GM12864 (cell line): ENCODE results near the gene FLT1.

Experiments
- DNase-seq: peaks from one replicate; pipeline ENCODE4 v3.0.0-alpha.2; 2011; ENCODE audit warnings: low read depth
- H3K4me3 ChIP-seq: 2 replicates; pipeline ENCODE4 v1.5.1; 2011; ENCODE audit warnings: mild to moderate bottlenecking, low read depth, low read length, control low read depth
- TF ChIP-seq, protein P1 (sequence below): IDR thresholded peaks from 2 replicates; pipeline ENCODE4 v1.5.1; 2011; ENCODE audit warnings: low read depth, mild to moderate bottlenecking, moderate library complexity, low read length, control low read depth, inconsistent platforms; ENCODE audit errors: missing control alignments

FLT1 gene

DNA sequence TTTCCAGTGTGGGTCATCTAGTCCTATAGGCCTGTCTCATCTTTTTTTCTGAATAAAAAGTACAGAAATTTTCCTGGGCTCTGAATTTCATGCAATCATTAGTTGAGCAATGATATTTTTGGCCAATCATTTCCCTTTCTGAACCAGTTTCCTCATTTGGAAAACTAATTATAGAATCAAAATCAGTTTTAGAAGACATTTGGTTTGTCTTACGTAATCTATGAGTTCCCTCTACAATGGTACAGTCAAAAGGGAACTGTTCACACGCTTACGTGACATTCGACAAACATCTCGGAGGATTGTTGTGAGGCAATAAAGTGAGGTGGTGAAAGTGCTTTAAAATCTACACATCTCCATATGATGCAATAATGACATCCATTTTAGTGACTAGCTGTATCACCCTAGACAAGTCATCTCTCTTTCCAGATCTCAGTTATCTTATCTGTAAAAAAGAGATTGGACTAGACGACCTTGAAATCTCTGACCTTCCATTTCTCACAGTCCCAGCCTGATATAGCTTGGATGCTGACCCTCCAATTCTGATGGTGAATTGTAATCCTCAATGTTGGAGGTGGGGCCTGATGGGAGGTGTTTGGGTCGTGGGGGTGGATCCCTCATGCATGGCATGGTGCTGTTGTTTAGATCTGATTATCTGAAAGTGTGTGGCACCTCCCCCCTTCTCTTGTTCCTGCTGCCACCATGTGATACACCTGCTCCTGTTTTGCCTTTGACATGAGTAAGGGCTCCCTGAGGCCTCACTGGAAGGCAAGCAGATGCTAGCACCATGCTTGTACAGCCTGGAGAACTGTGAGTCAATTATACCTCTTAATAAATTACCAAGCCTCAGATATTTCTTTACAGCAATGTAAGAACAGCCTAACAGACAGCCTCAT lies 26.7 kb downstream of the FLT1 start:
- DNase-seq = no peak
- H3K4me3 ChIP-seq = no peak overlapping the region
- TF ChIP-seq, protein P1, sequence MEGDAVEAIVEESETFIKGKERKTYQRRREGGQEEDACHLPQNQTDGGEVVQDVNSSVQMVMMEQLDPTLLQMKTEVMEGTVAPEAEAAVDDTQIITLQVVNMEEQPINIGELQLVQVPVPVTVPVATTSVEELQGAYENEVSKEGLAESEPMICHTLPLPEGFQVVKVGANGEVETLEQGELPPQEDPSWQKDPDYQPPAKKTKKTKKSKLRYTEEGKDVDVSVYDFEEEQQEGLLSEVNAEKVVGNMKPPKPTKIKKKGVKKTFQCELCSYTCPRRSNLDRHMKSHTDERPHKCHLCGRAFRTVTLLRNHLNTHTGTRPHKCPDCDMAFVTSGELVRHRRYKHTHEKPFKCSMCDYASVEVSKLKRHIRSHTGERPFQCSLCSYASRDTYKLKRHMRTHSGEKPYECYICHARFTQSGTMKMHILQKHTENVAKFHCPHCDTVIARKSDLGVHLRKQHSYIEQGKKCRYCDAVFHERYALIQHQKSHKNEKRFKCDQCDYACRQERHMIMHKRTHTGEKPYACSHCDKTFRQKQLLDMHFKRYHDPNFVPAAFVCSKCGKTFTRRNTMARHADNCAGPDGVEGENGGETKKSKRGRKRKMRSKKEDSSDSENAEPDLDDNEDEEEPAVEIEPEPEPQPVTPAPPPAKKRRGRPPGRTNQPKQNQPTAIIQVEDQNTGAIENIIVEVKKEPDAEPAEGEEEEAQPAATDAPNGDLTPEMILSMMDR = no peak

DNA sequence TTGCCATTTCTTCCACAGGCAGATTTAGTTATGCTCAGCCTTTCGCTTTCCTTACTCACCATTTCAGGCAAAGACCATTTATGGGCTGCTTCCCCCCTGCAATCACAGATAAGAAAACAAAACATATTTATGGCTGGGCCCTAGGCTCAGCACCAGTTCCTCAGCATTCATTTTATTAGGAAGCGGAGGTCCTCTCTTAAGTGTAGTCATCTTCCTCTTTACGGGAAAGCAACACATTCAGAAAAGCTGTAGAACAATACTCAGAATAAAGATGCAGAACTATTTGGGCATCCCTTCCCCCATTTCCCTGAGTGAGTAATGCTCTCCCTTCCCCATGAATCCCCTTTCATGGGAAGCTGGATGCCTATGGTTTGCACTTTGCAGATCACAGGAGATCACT lies 27.9 kb downstream of the FLT1 start:
- no peak for DNase-seq
- H3K4me3 ChIP-seq = no peak overlapping the region
- TF ChIP-seq, protein P1 = no peak

DNA sequence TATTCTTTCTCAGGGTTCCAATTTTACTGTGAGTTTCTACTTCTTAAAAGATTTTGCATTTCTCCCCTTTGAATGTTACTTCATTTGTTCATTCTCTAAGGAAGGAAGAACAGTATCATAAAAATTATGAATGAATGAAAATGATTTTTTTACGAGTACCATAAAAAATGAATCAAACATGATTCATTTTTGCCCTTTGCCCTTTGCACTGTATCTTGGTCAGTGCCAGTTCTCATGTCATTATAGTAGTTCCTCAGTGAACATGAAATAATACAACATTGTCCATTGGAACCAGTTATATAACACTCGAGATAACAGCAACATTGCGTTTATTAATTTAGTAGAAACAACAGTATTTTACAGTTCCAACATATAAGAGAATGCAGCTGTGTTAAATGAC lies 28.8 kb downstream of the FLT1 start:
- no peak overlapping the region for H3K4me3 ChIP-seq
- no peak for DNase-seq
- TF ChIP-seq, protein P1 = no peak

DNA sequence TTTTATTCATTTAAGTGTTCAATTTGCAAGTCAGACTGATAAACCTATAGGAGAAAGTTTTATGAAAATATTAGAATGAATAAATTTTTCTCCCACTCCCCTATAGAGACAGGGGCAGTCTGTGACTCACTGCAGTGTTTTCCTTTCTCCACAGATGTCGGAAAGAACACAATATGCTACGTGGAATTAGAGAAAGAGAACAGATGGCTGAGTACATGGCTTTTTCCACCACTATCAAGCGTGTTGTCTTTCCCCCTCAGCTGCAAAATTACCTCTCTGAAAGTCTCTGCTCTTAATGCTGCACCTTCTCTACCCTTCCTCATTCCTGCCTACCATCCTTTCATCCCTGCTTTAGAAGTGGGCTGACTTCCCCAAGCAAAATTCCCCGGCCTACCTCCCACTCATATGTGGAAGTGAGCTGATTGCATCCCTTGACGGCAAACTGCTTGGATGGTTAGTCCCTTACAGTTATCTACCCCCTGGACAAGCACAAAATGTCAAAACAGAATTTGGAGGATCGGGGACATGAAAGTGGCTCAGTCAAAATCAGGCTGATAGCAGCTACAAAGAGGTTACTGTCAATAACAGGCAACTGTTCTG lies 30.0 kb downstream of the FLT1 start:
- no peak overlapping the region for H3K4me3 ChIP-seq
- TF ChIP-seq, protein P1 = no peak
- DNase-seq = no peak

DNA sequence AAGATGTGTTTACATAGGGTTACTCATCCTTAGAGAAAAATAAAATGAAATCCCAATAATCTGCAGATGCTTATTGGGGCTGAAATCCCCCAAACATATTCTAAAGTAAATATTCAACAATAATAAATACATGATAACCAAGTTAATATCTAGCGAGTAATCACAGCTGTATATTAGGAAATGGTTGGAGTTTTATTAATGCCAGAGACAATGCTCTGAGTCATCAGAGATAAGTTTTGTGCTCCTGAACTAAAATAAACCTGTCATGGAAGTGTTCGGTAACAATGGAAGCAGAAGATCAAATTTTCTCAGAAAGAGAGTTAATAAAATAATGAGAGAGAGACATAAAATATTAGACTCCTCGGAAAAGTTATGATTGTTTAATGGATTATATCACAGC lies 31.4 kb downstream of the FLT1 start:
- TF ChIP-seq, protein P1 = no peak
- no peak for DNase-seq
- H3K4me3 ChIP-seq = no peak overlapping the region

DNA sequence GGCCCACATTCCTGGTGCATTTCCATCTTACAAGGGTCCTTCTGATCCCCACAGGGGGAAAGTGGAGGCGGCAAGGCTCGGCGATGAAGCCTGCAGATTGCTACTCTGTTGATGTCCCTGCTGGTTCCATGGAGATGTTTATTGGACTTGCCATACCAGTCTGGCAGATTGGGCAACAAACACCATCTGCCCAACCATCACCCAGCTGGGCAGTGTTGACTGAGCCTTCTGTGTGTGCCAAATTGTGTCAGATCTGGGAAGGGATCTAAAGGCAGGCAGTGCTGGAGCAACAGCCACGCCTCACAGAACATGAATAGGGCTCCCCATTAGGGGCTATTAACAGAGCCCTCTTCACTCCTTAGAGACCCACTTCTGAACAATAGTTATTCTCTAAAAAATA lies 35.0 kb downstream of the FLT1 start:
- TF ChIP-seq, protein P1 = no peak
- no peak for DNase-seq
- H3K4me3 ChIP-seq = no peak overlapping the region

DNA sequence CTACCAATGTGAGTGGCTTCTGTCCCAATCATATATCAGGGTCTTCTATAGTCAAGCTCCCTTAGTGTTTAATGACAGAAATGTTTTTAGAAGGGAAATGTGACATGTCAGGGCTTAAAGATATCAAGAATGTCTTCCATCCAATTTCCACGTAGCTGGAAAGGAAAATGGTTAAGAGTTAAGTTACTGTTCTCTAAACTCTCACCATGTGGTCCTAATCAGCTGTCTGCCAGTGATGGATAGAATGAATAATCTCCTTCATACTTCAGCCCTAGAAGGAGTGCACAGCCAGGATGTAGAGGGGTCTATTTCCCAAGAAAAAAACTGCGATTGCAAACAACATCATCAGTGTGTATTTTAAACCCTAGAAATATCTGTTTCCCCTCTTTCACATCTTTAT lies 36.3 kb downstream of the FLT1 start:
- TF ChIP-seq, protein P1 = no peak
- DNase-seq = no peak
- no peak overlapping the region for H3K4me3 ChIP-seq
